Globus pallidus (tissue), 1 donor: ENCODE data around the gene GCH1.
"Not testable (repeated sequence)": the region's sequence is repeated elsewhere in the genome, so short reads cannot be mapped to it uniquely, and the experiment has no call there.

Source experiments
- DNase-seq: peaks from one replicate; pipeline ENCODE4 v3.0.0-alpha.2; 2015; ENCODE audit warnings: low spot score

GCH1 gene, protein sequence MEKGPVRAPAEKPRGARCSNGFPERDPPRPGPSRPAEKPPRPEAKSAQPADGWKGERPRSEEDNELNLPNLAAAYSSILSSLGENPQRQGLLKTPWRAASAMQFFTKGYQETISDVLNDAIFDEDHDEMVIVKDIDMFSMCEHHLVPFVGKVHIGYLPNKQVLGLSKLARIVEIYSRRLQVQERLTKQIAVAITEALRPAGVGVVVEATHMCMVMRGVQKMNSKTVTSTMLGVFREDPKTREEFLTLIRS

DNA sequence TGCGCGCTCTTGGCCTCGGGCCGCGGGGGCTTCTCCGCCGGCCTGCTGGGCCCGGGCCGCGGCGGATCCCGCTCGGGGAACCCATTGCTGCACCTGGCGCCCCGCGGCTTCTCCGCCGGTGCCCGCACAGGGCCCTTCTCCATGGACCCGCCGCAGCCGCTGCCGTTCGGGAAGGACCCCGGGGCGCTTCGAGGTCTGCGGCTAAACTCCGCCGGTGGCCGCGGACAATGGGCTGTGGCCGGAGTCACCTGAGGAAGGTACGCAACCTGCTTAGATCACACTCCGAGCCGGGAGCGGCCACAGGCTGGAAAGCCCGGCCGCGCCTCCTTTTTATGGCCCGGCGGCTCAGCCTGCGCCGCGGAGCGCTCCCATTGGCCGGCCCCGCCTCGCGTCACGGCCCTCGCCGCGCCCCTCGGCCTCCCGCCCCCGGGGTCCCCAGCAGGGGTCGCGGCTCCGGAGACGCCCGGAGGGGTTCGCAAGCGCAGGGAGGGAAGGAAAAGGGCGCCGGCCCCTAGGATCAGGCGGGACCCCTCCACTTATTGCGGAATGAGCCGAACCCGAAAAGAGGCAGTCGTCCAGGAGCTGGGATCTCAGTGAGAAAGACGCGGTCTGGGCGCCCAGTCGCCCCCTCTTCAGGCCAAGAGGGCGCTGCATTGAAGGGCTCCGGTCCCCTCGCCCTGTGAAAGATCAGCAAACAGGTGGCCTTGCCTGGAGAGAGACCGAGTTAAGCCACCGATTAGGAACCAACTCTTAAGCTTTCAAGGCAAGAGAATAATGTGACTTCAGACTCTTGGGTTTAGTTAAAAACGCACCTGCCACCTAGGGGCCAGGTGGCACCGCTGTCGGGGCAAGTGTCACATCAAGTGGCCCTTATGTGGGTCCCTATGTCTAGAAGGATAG, at the start of gene GCH1:
Gene GCH1, minus strand, starts transcription at position 306 of the 900 bp plus-strand sequence. Its CDS starts 163 bp downstream, at position 143.
- peak; percentile 45 for DNase-seq

DNA sequence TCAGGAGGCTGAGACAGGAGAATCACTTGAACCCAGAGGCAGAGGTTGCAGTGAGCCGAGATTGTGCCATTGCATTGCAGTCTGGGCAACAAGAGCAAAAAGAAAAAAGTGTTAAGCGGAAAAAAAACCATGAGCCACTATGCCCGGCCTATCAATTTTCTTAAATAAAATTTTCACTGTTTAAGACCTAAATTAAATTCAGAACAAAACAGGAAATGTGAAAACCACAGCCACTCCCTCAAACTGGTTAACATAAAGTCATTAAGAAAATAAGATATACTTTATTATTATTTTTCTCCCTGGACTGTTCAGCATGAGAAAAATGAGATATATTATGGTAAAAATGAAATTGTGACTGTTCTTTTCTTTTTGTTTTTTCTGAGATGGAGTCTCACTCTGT, 44.6 kb upstream of the GCH1 start:
- no peak for DNase-seq

DNA sequence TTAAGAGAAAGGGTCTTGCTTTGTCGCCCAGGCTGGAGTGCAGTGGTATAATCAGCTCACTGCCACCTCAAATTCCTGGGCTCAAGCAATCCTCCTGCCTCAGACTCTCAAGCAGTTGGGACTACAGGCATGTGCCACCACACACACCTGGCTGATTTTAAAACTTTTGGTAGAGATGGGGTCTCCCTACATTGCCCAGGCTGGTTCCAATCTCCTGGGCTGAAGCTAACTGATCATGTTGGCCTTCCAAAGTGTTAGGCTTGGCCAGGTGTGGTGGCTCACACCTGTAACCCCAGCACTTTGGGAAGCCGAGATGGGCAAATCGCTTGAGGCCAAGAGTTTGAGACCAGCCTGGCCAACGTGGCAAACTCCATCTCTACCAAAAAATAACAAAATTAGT, 43.9 kb upstream of the GCH1 start:
- no peak for DNase-seq

DNA sequence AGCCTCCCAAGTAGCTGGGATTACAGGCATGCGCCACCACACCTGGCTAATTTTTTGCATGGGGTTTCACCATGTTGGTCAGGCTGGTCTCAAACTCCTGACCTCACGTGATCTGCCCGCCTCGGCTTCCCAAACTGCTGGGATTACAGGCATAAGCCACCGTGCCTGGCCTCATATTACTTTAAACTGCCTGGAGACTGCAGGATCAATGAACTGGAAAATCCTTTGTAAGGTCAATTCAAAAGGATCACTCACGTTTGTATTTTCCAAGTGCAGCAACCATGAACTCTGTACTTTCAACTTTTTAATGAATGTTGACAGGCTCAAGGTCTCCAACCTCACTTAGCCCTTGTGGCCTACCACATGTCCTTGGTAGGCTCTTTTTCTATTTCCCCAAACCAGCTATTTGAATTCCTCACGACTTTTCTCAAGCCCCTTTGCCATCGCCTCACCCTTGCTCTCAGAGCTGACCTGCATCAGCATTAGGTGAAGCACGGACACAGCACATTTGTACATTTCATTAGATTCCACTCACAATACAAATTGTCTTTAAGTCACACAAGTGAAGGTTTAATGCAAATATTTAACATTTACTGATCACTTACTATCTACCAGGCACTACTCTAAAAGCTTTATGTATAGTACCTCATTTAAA, 42.2 kb upstream of the GCH1 start:
- no peak for DNase-seq

DNA sequence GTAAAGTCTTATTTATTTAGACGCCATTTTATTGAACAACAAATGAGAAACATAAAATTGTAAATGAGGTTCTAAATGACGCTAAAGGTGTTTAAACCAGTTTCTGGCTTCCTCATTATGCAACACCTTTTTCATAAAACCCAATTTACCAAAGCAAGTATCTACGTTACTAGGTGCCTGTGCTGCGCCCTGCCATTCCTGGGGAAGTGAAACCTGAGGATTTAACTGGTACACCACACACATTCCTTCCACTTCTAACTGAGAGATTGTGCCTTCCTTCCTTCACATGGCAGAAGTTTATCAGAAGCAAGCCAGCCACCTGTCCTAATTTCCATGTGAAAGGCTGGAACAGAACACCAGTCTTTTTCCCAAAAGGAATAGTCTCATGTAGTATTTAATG, 40.3 kb upstream of the GCH1 start:
- peak; percentile 16 for DNase-seq

DNA sequence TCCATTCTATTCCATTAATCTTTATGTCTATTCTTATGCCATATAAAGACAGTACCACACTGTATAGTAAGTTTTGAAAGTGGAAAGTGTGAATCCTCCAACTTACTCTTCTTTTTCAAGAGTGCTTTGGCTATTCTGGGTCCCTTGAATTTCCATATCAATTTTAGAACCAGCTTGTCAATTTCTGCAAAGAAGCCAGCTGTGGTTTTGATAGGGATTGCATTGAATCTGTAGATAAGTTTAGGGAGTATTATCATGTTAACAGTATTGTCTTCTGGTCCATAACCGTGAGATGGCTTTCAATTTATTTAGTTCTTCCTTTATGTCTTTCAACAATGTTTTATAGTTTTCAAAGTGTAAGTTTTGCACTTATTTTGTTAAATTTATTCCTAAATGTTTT, 34.2 kb upstream of the GCH1 start:
- DNase-seq, result no peak

DNA sequence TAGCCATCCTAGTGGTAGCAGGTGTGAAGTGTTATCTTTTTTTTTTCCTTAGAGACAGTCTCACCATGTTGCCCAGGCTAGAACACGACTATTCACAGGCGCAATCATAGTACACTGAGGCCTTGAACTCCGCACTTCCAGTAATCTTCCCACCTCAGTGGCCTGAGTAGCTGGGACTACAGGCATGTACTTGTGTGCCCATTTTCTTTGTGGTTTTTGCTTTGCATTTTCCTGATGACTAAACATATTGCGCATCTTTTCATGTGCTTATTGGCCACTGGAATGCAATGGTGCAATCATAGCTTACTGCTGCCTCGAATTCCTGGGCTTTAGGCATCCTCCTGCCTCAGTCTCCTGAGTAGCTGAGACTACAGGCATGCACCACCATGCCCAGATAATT, 33.3 kb upstream of the GCH1 start:
- no peak for DNase-seq

DNA sequence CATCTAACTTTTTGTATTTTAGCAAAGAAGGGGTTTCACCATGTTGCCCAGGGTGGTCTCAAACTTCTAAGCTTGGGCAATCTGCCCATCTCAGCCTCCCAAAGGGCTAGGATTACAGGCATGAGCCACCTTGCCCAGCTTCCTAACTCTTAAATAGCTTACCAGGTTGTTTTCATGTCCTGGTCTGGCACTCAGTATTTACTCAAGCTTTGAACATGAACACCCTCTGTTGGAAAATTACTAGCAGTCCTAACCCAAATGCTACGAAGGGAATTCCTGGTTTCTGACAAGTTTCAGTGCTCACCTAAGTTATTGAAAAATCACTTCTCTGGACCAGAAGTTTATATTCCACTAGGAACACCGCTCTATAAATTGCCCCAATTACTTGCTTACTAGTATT, 32.5 kb upstream of the GCH1 start:
- DNase-seq, result no peak

DNA sequence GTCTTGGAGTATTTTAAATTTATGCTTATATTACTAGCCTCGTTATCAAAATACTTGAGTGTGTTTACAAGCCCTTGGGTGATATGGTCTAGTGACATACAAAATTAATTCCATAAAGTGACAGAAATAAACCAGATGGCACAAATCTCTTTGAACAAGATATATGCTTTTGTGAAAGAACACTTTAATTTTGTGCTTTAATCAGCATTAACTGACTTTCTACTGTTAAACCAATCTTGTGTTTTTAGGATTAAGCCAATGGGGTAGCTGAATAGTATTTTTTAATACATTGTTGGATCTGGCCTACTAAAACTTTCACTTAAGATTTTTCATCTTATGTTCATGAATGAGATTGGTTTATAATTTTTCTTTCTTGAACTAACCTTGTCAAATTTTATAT, 30.4 kb upstream of the GCH1 start:
- no peak for DNase-seq

DNA sequence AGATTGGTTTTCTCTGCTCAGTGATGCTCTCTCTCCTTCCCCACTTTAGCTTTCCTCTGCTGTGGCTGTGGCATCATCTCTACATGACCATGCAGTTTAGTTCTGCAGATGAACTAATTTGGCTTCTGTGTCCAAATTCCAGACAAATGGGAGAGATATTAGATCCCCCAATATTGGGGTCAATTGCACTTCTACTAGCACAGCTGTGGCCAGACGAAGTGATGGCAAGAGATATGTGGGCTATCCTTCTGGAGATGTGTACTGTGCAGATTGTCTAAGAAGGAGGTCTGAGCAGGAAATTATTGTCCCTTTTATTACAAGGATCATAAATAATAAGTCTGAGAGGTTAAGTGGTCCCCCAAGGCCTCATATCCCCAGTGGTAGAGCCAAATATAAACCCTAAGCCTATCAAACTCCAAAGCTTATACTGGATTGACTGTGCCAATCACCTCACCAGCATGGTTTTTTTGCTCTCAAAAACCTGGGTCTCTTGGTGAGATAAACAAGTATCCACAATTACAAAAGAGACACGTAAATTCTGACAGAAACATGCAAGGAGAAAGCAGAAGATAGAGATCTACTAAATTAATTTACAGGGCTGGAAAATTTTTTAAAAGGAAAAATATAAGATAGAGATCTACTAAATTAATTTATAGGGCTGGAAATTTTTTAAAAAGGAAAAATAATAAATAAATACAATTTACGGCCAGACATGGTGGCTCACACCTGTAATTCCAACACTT, 29.1 kb upstream of the GCH1 start:
- DNase-seq, result no peak

DNA sequence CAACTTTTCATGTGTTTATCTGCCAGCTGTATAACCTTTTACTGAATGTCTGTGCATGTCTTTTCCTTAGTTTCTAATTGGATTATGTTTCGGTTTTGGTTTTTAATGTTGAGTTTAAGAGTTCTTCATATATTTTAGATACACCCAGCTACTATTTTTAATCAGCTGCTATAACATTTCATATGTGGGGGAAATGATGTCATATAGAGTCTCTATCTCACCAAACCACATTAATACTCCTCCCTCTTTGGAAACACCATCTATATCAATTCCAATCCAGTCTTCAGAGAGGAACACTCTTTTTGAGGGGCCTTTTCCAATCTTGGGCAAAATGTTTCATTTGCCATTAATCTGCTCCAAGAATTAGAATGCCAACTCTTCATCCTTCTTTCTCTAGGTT, 28.5 kb upstream of the GCH1 start:
- no peak for DNase-seq

DNA sequence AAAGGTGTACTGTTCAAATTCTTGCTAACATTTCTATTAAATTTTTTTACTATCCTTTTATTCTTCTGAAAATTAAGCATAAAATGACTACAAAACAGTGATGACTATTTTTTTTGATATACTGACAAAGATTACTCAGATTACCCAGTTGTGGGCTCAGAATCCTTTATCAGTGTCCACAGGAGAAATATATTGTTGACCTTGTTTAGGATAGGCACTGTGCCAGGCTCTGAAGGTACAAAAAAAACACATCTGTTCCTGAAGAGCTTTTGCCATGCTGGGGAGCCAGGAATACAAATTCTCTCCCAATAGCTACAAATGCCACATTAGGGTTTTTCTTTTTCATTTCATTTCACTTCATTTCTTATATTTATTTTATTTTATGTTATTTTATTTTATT, 26.9 kb upstream of the GCH1 start:
- no peak for DNase-seq

DNA sequence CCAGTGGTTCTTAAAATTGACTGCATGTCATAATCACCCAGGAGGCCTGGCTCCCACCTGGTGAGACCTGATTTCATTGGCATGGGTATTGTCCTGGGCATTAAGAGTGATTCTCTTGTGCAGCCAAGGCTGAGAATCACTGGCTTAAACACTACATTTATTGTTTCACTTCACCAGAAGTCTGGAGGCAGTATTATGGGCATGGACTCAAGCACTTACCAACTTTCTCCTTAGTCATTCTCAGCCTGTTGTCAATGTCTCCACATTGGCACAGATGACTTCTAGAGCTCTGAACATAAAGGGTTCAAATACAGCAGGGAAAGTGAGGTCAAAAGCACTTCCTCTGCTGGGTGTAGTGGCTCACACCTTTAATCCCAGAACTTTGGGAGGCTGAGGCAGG, 25.6 kb upstream of the GCH1 start:
- no peak for DNase-seq

DNA sequence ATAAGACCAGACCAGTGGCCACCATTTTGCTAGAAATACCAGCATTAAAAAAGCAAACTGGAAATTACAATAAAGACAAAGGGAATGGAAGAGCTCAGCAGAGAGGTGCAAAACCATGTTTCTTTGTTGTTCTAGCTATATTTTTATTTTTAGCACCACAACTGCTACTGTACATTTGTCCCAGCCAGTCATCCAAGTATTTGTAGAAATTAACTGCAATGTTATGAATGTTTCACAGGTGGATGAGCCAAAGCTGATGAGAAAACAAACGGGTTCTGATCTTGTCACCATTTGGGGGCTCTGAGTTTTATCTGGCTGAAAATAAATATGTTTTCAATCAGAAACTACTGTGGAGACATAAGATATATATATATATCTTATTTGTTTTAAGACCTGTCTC, 24.9 kb upstream of the GCH1 start:
- DNase-seq, result no peak

DNA sequence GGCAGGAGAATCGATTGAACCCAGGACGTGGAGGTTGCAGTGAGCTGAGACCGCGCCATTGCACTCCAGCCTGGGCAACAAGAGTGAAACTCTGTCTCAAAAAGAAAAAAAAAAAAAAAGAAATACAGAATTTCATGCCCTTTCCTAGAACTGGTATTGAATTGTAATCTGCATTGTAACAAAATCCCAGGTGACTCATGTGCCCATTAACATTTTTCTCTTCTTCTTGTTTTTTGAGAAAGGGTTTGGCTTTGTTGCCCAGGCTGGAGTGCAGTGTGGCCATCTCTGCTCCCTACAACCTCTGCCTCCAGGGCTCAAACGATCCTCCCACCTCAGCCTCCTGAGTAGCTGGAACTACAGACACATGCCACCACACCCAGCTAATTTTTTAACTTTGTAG, 23.9 kb upstream of the GCH1 start:
- not testable (repeated sequence) for DNase-seq

DNA sequence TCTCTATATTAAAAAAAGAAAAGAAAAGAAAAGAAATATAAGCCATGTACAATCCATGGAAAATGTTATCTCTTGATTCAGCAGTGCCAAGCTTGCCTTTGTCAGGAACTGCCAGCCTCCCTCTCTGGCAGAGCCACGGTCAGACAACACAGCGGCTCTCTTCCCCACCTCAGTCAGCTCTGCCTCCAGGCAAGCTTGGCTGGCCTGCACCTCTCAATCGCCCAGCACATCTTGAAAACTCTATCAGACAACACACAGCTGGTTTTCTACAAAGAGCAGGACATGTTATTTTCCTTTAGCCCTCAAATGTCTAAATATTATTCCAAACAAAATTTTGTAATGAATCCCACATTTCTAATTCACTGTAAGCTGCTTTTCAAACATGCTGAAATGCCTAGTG, 20.0 kb upstream of the GCH1 start:
- DNase-seq, result no peak

DNA sequence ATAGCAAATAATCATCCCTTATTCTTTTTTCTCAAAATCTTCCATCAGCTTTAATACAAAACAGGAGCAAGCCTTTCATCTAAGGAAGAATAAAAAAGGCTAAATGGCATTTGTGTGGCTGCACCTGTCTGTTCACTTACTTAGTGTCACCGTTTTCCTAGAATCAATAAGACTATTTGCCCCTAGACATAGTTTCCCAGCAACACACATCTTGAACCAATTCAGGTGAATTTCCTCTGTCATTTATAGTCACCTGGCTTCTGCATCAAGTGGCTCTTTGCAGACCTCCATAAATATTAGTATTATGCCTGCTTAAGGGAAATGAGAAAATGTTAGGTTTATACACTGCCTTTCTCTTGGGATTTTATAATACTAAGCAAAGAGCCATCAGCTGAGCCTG, 17.4 kb upstream of the GCH1 start:
- DNase-seq, result no peak

DNA sequence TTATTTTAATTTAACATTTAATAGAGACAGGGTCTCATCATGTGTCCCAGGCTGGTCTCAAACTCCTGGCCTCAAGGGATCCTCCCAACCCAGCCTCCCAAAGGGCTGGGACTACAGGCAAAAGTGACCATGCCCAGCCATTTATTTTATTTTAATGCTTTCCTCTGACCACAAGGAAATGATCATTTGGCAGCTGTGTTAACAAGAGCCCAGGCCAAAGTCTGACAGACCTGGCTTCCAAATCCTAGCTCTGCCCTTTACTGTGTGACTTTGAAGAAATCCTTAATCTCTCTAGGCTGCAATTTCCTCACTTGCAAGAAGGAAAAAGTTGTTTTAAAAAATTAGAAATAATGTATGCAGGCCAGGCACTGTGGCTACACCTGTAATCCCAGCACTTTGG, 16.7 kb upstream of the GCH1 start:
- no peak for DNase-seq

DNA sequence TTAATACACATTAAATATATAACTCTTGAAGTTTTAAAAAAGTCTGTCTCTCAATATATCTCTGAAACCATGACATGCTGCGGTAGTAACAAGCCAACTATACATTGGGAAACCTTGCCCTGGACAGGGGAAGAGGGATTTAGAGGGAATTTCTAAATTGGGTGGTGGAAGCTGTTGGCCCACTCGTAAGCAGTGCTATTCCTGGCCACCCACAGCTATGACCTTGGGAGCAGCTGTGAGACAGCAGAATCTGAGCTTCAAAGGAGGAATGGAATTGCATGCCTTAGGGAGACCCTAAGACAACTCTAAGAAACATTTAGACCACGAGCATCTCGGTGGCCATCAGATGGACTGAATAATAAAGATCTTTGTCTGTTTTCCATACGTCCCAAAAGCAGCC, 15.8 kb upstream of the GCH1 start:
- DNase-seq, result no peak

DNA sequence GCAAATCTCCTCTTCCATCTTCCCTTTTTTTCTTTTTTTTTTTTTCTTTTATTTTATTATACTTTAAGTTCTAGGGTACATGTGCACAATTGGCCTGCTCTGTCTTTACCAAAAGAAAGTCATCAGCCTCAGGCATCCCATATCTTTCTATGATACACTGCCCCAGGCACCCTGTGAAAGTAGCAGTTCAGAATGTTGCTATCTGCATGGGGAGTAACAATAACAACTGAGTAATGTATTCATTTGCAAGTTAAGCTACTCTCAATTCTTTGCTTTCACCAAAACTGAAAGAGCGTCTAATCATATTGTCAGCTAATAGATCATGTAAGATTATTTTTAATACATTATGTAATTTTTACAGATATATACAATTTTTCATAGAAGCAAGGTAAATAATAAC, 13.5 kb upstream of the GCH1 start:
- DNase-seq, result no peak

DNA sequence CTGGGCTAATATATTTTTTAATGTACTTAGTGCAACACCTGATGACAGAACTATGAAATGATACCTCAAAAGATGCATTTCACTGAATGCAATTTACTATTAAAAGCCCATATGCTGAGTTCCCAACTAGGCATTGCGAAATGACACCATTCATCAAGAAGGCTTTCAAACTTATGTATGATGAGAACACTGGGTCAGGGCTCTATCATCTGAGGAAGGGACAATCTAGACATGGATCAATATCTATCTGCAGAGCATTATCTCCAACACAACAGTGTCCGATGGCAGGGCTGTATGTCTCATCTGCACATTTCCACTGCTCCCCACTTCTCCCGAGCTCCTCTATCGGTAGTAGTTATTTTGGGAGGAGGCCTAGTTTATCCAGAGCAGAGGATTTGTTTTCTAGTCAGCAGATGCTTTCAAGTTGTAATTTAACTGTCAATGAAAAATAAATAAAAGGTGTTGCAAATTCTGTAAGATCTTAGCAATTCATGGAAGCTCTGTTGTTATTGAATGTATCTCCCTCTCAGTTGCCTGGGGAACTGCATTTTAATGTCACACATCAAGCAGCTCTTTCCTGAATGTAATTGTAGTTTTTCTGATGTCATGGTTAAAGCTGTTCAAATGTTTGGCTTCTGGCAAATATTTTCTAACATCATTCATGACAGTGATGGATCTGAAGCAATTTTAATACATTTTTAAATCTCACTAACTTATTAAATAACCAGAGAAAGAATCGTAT, 7.4 kb upstream of the GCH1 start:
- no peak for DNase-seq

DNA sequence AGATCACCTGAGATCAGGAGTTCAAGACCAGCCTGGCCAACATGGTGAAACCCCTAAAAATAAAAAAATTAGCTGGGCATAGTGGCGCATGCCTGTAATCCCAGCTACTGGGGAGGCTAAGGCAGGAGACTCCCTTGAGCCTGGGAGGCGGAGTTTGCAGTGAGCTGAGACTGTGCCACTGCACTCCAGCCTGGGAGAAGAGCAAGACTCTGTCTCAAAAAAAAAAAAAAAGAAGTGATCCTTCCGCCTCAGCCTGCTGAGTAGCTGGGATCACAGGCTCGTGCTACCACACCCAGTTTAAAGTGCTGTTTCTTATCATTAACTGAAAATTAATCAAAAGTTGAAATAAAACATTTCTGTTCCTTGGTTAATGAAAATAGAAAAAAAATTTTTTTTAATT, 6.3 kb upstream of the GCH1 start:
- DNase-seq, result not testable (repeated sequence)
